ENCODE data around the gene FNDC10. TPM values are rescaled to one million over a fixed set of nuclear protein-coding genes. Genes with fewer than 3 reads are reported as not detected.

The FNDC10 gene
- total and polyA plus RNA-seq, 9 of the 15 experiments (the other 6 are each of a cell fraction or from before 2014, with no cell fraction given), result 0.08 to 6.3 (median 1.6) TPM

DNA sequence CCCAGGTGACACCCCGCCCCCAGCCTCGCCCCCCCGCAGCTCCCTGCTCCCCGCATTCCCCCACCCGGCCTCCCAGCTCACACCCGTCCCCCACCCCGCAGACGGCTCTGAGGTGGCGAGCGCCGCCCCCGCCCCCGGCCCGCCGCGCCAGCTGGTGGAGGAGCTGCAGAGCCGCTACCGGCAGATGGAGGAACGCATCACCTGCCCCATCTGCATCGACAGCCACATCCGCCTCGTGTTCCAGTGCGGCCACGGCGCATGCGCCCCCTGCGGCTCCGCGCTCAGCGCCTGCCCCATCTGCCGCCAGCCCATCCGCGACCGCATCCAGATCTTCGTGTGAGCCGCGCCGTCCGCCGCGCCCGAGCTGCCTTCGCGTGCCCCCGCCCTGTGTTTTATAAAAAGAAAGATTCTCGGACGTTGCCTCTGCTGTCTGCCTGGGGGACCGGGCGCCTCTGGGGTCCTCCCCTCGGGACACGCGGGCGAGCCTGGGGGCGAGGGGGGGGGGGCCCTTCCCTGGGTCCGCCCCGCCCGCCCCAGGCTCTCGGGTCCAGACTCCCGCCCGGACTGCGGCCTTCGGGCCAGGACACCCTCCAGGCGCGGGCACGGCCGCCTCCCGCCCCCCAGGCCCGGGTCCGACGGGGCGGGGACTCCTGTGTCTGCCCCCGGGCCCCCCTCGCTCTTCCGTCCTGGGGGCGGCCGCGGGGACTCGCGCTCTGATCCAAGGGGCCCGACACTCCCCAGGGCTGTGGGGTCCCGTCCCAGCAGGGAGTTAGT, 30.4 kb upstream of the FNDC10 start:
- H3K4me3 ChIP-seq, result no peak overlapping the region
- POLR2A ChIA-PET, result no interaction called here
- no peaks in the 10 kb centered on the region for H3K79me2 ChIP-seq (ENCODE audit: control insufficient read depth, insufficient read depth, low read length)
- WGBS (ENCODE audit: insufficient coverage, low coverage, missing lambda C conversion rate), result 97% methylated on average over 24 of the region's 81 CpGs
- H4K20me1 ChIP-seq (replicated peaks; ENCODE audit: control insufficient read depth, insufficient read depth, low read length), result no peaks in the 10 kb centered on the region
- H3K27ac ChIP-seq (ENCODE audit: extremely low read depth, low read depth, low read length), result no peak overlapping the region
- no peak for ATAC-seq
- in situ Hi-C loops (cut with MboI) (no loop called here), intact Hi-C loops (cut with micrococcal nuclease) (no loop called here)
- no peak overlapping the region for H3K4me2 ChIP-seq (ENCODE audit: insufficient read depth, low read length)
- H3K9me3 ChIP-seq (replicated peaks; ENCODE audit: control insufficient read depth, insufficient read depth, low read depth, low read length), result no peaks in the 10 kb centered on the region
- peaks cover 0 to 41% of the 10 kb centered on the region in 2 experiments; a peak in 3 of 5 replicates for H3K4me1 ChIP-seq (replicated peaks in 1 of 2; ENCODE audit: control insufficient read depth in 2 of 2, insufficient read depth in 2 of 2, low read length in 2 of 2)
- H3K9me1 ChIP-seq (ENCODE audit: control insufficient read depth, insufficient read depth, low read length), result no peaks in the 10 kb centered on the region
- FAIRE-seq, result no peak
- no TSS peak for BruUV-seq (replicated peaks)
- no peaks in the 10 kb centered on the region for H3K27me3 ChIP-seq (ENCODE audit: control insufficient read depth in 2 of 2, insufficient read depth in 2 of 2, low read length in 2 of 2)
- no peak overlapping the region for H2AFZ ChIP-seq (ENCODE audit: low read depth, low read length)
- H3K36me3 ChIP-seq (ENCODE audit: control insufficient read depth, insufficient read depth, low read length), result no peaks in the 10 kb centered on the region
- CTCF ChIA-PET (ENCODE audit: low intra/inter-chr PET ratio), result no interaction called here
- no peak for TF ChIP-seq ZKSCAN1 (IDR thresholded peaks at IDR 0.05; ENCODE audit: low read depth, low read length)
- no peak for TF ChIP-seq DMBX1 (CRISPR knock-in tag; IDR thresholded peaks at IDR 0.05; ENCODE audit: borderline replicate concordance)
- TF ChIP-seq ZNF134 (CRISPR knock-in tag; conservative IDR thresholded peaks at IDR 0.05), result no peak
- TF ChIP-seq POLR2G (IDR thresholded peaks at IDR 0.05; ENCODE audit: low read depth, low read length), result 0 out of 2 replicates have a peak, but pooled peaks have one; percentile 32
- TF ChIP-seq, protein P1, sequence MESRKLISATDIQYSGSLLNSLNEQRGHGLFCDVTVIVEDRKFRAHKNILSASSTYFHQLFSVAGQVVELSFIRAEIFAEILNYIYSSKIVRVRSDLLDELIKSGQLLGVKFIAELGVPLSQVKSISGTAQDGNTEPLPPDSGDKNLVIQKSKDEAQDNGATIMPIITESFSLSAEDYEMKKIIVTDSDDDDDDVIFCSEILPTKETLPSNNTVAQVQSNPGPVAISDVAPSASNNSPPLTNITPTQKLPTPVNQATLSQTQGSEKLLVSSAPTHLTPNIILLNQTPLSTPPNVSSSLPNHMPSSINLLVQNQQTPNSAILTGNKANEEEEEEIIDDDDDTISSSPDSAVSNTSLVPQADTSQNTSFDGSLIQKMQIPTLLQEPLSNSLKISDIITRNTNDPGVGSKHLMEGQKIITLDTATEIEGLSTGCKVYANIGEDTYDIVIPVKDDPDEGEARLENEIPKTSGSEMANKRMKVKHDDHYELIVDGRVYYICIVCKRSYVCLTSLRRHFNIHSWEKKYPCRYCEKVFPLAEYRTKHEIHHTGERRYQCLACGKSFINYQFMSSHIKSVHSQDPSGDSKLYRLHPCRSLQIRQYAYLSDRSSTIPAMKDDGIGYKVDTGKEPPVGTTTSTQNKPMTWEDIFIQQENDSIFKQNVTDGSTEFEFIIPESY (CRISPR knock-in tag; IDR thresholded peaks at IDR 0.05), result peak; percentile 95
- no peak for DNase-seq (ENCODE audit: extremely low read depth in 1 of 4, low spot score in 3 of 4)
- H3K9ac ChIP-seq (ENCODE audit: insufficient read depth in 1 of 2, low read depth in 2 of 2, low read length in 2 of 2), result no peak overlapping the region

Measured in K562 (cell line).